ENCODE measurements around the gene ZNF160. TPM values are rescaled to one million over a fixed set of nuclear protein-coding genes. Genes with fewer than 3 reads are reported as not detected.

ZNF160 gene
- total and polyA plus RNA-seq, 2 of the 4 experiments (the other 2 are of a cell fraction) = 22.6 to 26.9 TPM

- no peak overlapping the region for H2BK5ac ChIP-seq (ENCODE audit: low read depth, low read length, poor library complexity, severe bottlenecking)
- ATAC-seq (ENCODE audit: low read depth) (no peak), DNase-seq (no peak)
- no peak overlapping the region for H3K18ac ChIP-seq (ENCODE audit: low read depth, low read length)
- H4K20me1 ChIP-seq (ENCODE audit: insufficient read depth, low read length) = no peaks in the 10 kb centered on the region
- H2BK20ac ChIP-seq (ENCODE audit: low read depth, low read length) = no peak overlapping the region
- no peak overlapping the region for H3K27ac ChIP-seq (ENCODE audit: insufficient read depth, low read length)
- no peak overlapping the region for H2BK15ac ChIP-seq (ENCODE audit: low read depth, low read length)
- ChIA-PET CTCF (no interaction called here), POLR2A (ENCODE audit: unreplicated experiment) (no interaction called here)
- no peak overlapping the region for H3K14ac ChIP-seq (replicated peaks; ENCODE audit: low read depth, low read length)
- H3K36me3 ChIP-seq (ENCODE audit: control insufficient read depth, insufficient read depth, low read length) = no peaks in the 10 kb centered on the region
- no peak overlapping the region for H4K91ac ChIP-seq (ENCODE audit: insufficient read depth, low read depth, low read length)
- no peak overlapping the region for H3K4ac ChIP-seq (ENCODE audit: low read depth, low read length)
- WGBS, 2 experiments (ENCODE audit: extremely low coverage in 2 of 2, insufficient read length in 1 of 2) = no CpG with 5 or more reads among the region's 2 CpGs
- no peak overlapping the region for H2AFZ ChIP-seq (replicated peaks; ENCODE audit: low read length, poor library complexity)
- dilution Hi-C loops (cut with HindIII; ENCODE audit: low sequenced_read_pairs, unreplicated experiment) (no loop called here), in situ Hi-C loops (cut with MboI; ENCODE audit: low sequenced_read_pairs) (no loop called here), intact Hi-C loops (cut with micrococcal nuclease) (no loop called here)
- H3K27me3 ChIP-seq (ENCODE audit: control insufficient read depth, insufficient read depth, low read length) = no peaks in the 10 kb centered on the region
- H2AK9ac ChIP-seq (replicated peaks; ENCODE audit: low read depth, low read length, poor library complexity) = no peak overlapping the region
- no peaks in the 10 kb centered on the region for H3K4me1 ChIP-seq (ENCODE audit: control insufficient read depth, insufficient read depth, low read length)
- peaks cover 15% of the 10 kb centered on the region for H3K9me3 ChIP-seq (ENCODE audit: control insufficient read depth, insufficient read depth, low read length)
- no peak overlapping the region for H3K9ac ChIP-seq (ENCODE audit: low read depth, low read length)
- TF ChIP-seq ELK1 (IDR thresholded peaks at IDR 0.05; ENCODE audit: borderline replicate concordance, low read depth, low read length) = no peak
- TF ChIP-seq MAZ (IDR thresholded peaks at IDR 0.05; ENCODE audit: borderline replicate concordance, low read depth, low read length) = no peak
- TF ChIP-seq CHD1 (IDR thresholded peaks at IDR 0.05; ENCODE audit: low read depth, low read length) = no peak
- TF ChIP-seq CEBPB (IDR thresholded peaks at IDR 0.05; ENCODE audit: low read depth, low read length) = no peak
- TF ChIP-seq SMC3 (IDR thresholded peaks at IDR 0.05; ENCODE audit: low read depth, low read length) = no peak
- TF ChIP-seq MXI1 (IDR thresholded peaks at IDR 0.05; ENCODE audit: borderline replicate concordance, low read depth, low read length) = no peak
- TF ChIP-seq POLR2A (IDR thresholded peaks at IDR 0.05; ENCODE audit: low read depth, low read length) = no peak
- TF ChIP-seq RCOR1 (IDR thresholded peaks at IDR 0.05; ENCODE audit: insufficient replicate concordance, low read length) = no peak
- TF ChIP-seq FOS (IDR thresholded peaks at IDR 0.05; ENCODE audit: low read depth, low read length) = no peak
- no peak for TF ChIP-seq BHLHE40 (IDR thresholded peaks at IDR 0.05; ENCODE audit: low read depth, low read length)
- H3K4me3 ChIP-seq (ENCODE audit: insufficient read depth, low read depth, low read length) = no peak overlapping the region
- BruUV-seq (replicated peaks) = no TSS peak
- no peaks in the 10 kb centered on the region for H3K9me1 ChIP-seq (ENCODE audit: insufficient read depth, low read length)
- H3K56ac ChIP-seq (ENCODE audit: extremely low read depth, insufficient read depth, low read length) = no peak overlapping the region
- H3K79me1 ChIP-seq (ENCODE audit: low read depth in 1 of 2, low read length in 2 of 2) = no peaks in the 10 kb centered on the region
- no peak overlapping the region for H4K8ac ChIP-seq (ENCODE audit: low read depth in 2 of 2, low read length in 2 of 2)
- no peak overlapping the region for H3K23ac ChIP-seq (ENCODE audit: low read depth, low read length)
- no peak overlapping the region for H4K5ac ChIP-seq (ENCODE audit: low read depth, low read length)
- H2AK5ac ChIP-seq (ENCODE audit: low read depth, low read length) = no peak overlapping the region
- no peak overlapping the region for H2BK120ac ChIP-seq (ENCODE audit: low read depth, low read length)
- no peak overlapping the region for H3K4me2 ChIP-seq (ENCODE audit: low read depth, low read length)
Observed at GRCh38 chr19:53047379-53047778, 55.8 kb downstream of the ZNF160 start.
